Dermis microvascular lymphatic vessel endothelial cell (primary cell): ENCODE data around the gene L3MBTL4. TPM values are rescaled to one million over a fixed set of nuclear protein-coding genes. Genes with fewer than 3 reads are reported as not detected.
A peak's percentile ranks its signal among the peaks of the same experiment; 100 is the strongest.

Source experiments
- DNase-seq, 2 donors: peaks; one replicate each; pipeline versions ENCODE4 v3.0.0 to v3.0.0-alpha.2; 2010; ENCODE audit warnings: low read depth in 2 of 2
- total RNA-seq: library from RNA; depleted of rRNA; stranded (reverse); fragments of >200 nt; gene quantifications from 2 replicates; pipeline ENCODE4 v1.2.1, GENCODE V29; 2014

The L3MBTL4 gene
- total RNA-seq, 1 donor from 2014 or later, result 5.1 TPM

DNA sequence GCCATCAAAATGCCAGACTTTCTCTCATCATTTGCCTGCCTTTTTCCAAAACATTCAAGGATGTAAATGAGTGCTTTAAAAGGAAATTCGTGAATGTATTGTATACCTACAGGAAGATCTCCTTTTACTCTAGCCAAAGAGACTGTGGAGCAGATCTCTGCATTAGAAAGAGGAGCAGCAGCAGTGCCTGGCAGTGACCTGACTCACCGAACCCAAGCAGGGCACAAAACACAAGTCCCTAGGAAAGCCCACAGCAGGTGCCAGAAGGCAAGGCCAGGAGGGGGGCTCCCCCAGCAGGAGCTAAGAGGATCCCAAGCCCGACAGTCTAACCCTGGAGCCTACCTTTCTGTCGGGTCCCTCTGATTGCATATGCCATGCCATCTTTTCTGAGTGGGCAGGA lies 47.9 kb downstream of the L3MBTL4 start:
- no peak for DNase-seq

DNA sequence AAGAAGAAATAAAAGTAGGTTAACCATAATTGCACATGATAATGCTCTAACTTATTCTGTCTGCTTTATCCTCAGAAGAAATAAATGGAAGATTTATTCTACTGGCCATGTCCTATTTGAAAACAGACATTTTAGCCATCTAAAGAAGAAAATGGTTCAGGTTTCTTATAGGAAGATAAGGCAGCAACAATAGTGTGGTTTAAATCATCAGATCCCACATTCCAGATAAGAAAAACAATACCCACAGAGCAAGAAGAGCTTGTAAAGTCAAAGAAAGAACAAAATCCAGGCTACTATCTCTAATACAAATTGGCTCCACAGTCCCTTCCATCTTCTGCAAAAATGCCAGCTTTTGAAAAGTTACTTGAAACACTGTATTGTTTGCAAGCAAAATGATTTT lies 49.3 kb downstream of the L3MBTL4 start:
- no peak for DNase-seq

DNA sequence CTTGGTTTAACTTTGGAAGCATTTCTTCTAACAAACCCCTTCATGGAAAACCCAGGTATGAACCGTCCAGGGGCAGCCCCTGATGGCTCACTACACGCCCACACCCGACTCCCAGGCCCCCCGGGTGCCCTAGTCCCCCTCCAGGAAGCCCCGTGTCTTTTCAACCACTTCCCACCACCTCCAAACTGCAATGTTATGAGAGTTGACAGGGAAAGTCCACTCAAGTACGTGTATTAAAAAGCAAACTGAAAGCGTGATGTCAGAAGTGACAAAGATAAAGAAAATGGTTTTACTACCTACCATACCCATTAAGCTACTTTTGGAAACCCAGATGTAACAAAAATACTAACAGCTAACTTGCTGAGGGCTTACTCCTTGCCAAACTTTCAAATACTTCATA lies 51.5 kb downstream of the L3MBTL4 start:
- no peak for DNase-seq

DNA sequence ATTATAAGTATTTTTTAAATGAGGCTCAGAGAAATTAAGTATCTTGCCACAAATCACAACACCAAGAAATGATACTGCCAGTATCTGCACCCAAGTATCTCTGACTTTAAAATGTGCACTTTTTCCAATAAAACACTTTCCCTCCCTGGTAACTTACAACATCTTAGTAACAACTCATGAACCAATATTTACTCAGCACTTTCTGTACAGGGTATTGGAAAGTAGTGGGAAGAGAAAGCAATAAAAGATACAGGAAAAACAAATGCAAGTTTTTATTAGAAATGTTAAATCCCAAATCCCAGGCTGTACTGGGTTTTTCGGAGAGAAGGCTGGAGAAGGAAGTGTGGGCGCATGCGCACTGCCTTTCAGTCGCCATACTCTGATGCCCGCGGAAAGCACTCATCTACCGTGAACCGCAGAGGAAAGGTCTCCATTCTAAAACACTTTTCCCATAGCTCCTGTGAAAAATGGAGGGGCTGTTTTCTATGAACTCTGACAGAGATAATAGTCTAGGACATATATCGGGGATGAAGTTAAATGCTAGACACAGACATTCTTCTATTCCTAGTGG lies 52.1 kb downstream of the L3MBTL4 start:
- no peak for DNase-seq

DNA sequence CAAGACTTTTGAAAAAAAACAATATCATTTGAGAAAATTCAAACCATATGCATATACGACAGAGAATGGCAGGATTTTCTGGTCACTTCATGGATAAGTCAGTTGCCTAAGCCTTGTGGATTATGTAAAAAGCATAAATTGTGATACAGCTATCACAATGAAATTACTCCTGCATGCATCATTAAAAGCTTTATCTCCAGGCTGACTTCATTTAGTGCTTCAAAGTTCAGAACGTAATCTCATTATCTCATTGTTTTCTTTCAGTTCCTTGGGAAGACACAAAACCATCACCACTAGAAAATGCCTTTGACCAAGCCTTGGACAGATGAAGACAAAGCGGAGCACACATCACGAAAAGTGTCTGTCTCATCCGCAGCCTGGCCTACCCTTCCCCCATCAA lies 57.0 kb downstream of the L3MBTL4 start:
- DNase-seq, result no peak

DNA sequence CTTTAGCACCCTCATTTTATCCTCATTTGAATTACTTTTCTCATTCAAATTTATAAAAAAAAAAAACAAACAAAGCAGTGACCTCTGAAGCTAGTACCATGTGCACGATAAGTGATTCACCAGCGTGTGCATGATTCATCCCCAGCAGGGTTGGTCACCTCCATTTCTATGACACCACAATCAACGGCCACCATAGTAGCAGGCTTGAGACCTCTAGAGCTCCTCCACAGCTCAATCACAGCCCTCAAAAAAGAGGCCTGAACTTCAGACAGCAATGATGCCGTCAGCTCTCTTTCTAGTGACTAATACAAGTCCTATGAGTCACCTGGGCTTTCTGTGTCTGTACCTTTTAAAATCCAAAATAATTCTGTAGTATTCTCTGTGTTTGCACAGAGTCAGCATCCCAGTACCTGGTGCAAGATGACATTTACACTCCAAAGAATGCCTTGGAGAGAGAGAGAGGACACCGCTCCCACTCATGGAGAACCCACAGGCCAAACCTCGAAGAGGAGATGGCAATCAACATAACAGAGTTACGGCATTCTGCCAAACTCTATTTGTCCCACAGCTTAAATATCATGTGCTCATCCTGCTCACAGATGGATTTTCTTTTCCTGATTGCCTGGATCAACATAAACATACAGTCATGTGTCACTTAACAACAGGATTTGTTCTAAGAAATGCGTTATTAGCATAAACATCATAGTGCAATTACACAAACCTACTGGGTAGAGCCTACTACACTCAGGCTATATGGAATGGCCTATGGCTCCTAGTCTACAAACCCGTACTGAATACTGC lies 58.7 kb downstream of the L3MBTL4 start:
- peak in 1 of 2 donors; percentile 33 for DNase-seq

DNA sequence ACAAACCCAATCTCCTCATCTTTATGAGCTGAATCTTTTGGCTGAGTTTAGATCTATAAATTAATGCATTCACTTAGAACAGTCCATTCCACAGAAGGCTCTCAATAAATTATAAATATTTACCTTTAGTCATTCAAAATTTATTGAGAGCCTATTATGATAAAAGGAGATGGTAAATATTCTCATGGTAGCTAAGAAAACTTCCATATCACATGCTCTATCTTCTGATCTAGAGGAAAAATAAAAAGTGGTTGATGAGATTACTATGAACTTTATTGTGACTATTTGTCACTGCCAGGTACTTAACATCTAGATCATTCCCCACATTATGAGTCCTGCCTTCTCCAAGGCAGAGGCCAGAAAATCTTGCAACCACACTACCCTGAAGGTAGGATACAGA lies 62.4 kb downstream of the L3MBTL4 start:
- no peak for DNase-seq

DNA sequence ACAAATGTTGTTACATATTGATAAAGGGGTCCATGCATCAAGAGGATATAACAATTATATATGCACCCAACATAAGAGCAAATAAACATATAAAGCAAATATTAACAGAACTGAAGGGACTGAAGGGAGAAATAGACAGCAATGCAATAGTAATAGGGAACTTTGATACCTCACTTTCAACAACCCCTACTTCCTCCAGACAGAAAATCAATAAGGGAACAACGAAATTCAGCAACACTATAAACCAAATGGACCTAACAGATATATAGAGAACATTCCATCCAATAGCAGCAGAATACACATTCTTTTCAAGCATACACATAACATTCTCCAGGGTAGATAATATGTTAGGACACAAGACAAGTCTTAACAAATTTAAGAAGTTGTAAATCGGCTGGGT lies 71.7 kb downstream of the L3MBTL4 start:
- no peak for DNase-seq

DNA sequence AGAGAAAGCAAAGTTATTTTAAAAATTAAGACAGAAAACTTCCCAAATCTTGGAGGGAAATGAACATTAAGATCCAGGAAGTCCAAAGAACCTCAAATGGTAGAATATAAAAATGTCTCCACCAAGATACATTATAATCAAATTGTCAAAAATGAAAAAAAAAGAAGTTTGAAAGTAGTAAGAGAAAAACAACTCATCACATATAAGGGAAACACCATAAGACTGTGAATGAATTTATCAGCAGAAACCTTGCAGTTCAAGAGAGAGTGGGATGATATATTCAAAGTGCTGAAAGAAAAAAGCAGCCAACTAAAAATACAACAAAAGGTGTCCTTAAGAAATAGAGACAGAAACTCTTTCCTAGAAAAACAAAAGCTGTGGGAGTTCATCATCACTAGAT lies 73.0 kb downstream of the L3MBTL4 start:
- no peak for DNase-seq

DNA sequence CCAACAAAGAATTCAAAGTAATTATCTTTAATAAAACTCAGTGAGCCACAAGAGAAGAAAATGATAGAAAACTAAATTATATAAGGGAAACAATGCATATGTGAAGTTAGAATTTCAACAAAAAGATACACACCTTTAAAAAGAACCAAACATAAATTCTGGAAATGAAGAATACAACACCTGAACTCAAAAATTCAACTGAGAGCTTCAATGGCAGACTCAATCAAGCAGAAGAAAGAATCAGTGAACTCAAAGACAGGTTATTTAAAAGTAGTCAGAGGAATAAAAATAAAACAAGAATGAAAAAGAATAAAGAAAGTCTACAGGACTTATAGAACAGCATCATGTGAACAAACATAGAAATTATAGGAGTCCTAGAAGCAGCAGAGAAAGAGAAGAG lies 73.4 kb downstream of the L3MBTL4 start:
- no peak for DNase-seq

DNA sequence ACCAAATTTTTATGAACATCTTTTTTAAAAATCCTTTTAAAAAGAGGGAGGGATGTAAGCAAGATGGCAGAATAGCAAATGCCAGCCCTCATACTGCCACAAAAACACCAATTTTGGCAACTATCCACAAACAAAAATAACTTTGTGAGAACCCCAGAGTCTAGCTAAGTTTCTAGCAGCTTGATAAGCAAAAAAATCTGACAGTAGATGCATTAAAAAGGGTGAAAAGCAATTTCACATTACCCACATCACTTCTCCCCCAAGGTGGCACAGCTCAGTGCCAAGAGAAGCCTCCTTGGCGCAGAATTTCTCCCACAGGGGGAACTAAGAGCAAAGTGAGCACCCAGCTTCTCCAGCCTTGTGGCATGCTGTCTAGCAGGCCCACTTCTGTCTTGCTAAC lies 74.6 kb downstream of the L3MBTL4 start:
- DNase-seq, result no peak

DNA sequence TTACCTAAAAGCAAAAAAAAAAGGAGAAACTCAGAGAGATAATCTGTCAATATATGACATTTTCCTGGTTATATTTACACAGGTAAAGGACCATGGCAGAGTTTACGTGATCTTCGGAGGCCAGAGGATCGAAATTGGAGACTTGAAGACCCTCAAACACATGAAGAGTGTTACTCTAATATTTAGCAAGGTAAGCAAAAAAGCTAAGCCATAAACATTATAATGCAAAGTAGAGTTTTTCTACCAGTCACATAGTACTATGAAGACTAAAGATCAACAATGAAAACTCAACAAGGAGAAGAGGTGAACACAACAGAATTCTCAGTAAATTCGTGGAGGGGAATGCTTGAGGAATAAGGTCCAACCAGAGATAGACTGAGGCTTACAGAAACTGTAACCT lies 78.5 kb downstream of the L3MBTL4 start:
- no peak for DNase-seq

DNA sequence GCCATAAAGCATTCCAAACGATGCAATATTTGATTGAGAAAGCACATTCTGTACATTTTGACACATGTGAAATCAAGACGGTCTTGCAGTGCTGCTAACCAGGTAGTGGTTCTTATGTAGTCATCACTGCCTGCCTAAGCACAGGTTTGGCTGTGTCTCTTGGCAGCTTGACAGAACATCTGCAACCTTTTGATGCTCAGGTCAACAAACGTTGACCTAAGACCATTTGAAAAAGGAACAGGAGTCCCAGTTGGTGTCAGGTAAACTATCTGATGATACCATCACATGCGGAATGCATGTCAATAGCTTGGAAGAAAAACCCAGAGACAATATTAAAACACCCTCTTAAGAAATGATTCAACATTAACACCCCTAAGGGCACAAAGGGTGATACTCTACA lies 80.7 kb downstream of the L3MBTL4 start:
- no peak for DNase-seq

DNA sequence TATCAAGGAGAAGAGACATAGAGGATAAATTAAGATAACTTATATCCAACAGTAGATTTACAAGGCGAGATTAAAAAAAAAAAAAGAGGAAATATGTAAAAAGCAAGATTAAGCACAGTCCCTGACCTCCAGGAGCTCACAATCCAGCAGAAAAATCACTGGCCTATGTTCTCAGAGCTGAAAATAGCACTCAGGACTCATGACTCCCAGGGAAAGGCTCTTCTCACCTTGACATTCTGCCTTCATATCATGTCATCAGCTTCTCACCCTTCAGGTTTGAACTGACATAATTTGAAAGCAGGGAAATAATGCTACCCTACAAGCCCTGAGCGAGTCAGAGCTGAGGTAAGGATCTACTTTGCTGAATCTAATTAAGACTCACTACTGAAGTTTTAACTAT lies 82.8 kb downstream of the L3MBTL4 start:
- no peak for DNase-seq

DNA sequence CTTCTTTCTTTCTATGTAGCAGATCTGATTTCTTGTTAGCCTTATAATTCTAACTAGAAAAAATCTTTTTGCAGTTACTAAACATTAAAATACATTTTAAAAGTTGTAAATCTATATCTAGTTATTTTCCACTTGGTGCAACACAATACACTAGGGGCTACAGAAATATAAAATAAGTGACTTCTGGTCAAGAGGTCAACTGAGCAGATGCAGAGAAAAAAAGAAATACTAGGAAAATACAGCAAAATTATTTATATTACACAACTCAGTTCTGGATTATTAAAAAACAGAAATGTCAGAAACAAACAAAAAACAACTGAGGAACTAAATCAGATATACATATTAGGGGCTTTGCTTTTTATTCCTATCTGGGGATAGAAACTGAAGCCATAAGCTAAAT lies 83.9 kb downstream of the L3MBTL4 start:
- no peak for DNase-seq

DNA sequence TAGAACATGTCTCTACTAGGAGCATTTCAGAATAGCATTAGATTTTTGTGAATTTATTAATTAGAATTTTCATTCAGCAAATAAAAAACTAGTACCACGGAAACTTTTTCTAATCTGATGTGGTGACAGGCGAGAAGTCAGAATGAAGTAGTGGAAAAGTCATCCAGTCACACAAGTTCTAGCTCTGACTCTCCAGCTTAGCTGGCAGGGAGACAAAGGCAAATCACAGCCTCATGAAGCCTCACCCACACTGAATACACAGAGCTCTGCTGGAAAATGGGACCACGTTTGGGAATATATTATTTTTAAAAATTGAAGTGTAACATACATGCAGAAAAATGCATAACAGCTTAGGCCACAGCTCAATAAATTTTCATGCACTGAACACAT lies 86.1 kb downstream of the L3MBTL4 start:
- no peak for DNase-seq

DNA sequence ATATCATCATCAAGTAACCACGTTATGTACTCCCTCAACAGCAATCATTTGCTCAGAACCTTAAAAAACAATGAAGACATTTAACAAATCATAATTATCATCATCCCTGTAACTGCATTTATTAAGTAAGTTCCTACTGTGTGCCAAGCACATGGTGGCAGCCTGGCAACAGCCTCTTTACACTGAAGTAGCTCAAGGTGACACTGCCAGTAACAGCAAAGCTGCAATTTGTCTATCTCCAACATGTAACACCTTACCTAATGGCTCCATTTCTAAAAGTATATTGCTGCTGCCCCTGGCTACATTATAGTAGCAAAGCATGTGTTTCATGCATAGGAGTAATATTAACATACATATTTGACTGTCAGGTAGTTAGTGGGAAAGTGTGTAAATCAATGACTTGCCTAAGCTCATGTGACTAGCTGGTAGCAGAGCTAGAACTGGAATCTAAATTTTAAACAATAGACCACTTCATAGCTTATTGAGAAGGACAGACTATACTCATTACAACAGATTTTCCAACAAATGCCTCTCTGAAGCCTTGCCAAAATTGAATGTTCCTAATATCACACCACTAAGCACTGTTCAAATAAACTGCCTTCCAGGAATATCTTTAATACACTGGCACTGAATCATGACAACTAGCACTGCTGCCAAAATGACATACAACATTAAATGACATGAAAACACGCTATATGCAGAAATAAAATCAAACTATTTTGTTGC lies 86.7 kb downstream of the L3MBTL4 start:
- no peak for DNase-seq

DNA sequence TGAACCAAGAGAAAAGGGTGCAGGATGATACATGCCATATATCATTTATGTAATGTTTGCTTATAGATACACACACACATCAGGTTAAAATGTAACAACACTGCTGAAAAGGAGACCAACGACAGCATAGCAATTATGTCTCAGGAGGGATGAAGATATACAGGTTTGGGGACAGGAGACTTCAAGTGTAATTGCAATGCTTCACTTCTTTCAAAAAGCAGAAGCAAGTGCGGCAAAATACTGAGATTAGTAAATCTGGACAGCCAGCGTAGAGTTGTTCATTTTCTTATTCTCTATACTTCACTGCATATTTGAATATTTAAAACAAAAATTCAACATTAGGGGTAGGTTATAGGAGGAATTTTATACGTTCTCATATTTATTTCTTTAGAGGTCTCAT lies 87.2 kb downstream of the L3MBTL4 start:
- DNase-seq, result no peak

DNA sequence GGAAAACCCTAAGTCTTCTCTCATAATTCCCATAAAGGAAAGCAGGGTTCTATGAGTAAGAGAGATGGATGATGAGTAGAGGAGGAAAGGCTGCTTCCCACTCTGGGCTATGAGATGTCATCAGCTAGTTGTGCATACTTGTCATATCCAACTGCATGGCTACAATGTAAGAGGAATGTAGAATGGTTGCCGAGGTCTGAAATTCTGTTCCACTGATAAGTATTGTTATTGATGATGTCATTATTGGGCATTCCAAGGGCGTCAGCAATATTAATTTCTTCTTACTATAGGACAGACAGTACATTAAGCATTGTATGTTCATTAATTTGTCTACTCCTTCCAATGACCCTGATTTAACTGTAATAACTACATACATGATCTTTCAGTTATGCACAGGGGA lies 88.1 kb downstream of the L3MBTL4 start:
- no peak for DNase-seq

DNA sequence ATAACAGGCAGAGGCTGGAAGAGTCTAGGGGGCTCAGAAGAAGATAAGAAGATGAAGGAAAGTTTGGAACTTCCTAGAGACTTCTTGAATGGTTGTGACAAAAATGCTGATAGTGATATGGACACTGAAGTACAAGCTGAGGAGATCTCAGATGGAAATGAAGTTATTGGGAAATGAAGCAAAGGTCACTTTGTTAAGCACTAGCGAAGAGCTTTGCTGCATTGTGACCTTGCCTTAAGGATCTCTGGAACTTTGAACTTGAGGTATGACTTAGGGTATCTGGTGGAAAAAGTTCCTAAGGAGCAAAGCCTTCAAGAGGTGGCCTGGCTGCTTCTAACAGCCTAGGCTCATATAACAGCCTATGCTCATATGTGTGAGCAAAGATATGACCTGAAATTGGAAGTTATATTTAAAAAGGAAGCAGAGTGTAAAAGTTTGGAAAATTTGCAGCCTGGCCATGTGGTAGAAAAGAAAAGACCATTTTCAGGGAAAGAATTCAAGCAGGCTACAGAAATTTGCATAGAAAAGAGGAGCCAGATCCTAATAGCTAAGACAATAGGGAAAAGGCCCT lies 91.3 kb downstream of the L3MBTL4 start:
- DNase-seq, result no peak

DNA sequence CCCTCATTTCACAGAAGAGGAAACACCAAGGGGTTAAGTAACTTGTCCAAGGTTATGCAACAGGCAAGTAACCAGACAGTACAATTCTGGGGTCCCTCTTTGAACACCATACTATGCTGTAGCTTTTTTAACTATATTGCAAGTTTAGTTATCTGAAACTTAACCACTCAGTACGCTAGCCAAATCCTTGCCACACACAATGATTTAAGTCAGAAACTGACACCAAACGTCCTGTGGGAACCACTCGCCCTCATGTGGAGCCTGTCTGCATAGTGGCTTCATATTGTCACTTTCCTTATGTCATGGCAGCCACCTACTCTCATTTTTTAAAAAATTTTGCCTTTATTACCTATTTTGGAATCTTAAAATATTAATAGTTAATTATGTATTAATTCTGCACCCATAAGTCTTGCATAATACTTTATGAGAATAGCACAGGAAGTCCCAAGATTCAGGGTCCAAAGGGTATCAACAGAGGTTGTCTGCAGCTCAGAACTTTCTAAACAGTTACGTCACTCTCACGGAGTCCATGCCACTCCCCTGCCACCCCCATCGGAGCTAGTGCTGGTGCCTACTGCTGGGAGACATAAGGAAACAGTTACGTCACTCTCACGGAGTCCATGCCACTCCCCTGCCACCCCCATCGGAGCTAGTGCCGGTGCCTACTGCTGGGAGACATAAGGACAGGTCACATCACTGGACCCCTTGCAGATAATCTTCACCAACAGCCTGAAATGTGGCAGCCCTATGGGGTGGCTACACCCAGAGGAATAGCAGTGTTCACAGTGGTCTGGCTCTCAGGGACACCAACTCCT lies 99.0 kb downstream of the L3MBTL4 start:
- DNase-seq, result no peak

DNA sequence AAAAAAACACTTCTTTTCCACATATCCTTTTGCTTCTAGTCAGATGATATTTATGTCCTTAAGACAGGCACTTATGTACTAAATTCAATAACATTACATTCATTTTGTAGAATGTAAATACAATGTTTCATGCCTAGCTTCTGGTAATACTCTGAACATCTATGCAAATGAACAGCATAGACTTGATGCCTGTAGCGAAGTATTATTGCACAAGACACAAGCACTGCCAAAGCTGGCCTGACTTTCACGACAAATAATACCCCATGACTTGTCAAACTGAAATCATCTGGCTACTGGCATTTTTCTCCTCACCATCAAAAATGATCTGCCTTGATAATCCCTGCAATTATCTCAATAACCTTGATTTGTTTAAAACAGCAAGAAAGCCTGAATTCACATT lies 101.3 kb downstream of the L3MBTL4 start:
- DNase-seq, result no peak
